HepG2 (cell line): ENCODE measurements around the gene POLR3E. TPM values are rescaled to one million over a fixed set of nuclear protein-coding genes. Genes with fewer than 3 reads are reported as not detected.

Experiments
- ATAC-seq: fragments of 200-7000 bp; cut with Tn5 transposase; 3 replicates; pipeline ENCODE4 v1.9.1; 2020; ENCODE audit warnings: mild to moderate bottlenecking, moderate library complexity
- BruUV-seq: library from RNA; stranded (reverse); fragments of 400-500 nt; replicated peaks from 2 replicates; lab custom pipeline; 2021; lab: Mats Ljungman, UMichigan
- CTCF ChIA-PET: fragments of 300-600 bp; formaldehyde crosslinking; extraction: SDS; loops from one replicate; lab custom pipeline; 2021; ENCODE audit warnings: low total read pairs, inconsistent platforms, low intra/inter-chr PET ratio; lab: Yijun Ruan, JAX
- POLR2A ChIA-PET: fragments of 350-600 bp; sonication (Branson Sonifier 250); formaldehyde crosslinking; loops from one replicate; lab custom pipeline; 2020; ENCODE audit warnings: antibody characterized with exemption, inconsistent platforms; lab: Yijun Ruan, JAX
- DNase-seq: peaks from one replicate; pipeline ENCODE4 v3.0.0-alpha.2; 2015; ENCODE audit warnings: low spot score
- FAIRE-seq: peaks from 3 replicates; lab custom pipeline; 2011; peaks lifted over from hg19 to GRCh38; lab: Jason Lieb, UNC
- H2AFZ ChIP-seq: one replicate; pipeline ENCODE4 v1.6.1; 2011; ENCODE audit warnings: low read length, inconsistent platforms
- H3K27ac ChIP-seq: fragments of 300-600 bp; 3 replicates; pipeline ENCODE4 v1.8.0; 2011; ENCODE audit warnings: mixed run types, mild to moderate bottlenecking, mixed read lengths, low read length, inconsistent platforms; ENCODE audit not compliant: insufficient read depth; ENCODE audit errors: extremely low read length
- H3K27me3 ChIP-seq, 2 experiments: fragments of 200-600 bp in 1 of 2; 2 replicates in 1 of 2; 3 replicates in 1 of 2; pipeline versions ENCODE4 v1.6.0 to v1.8.0; 2011; ENCODE audit warnings: low read length in 2 of 2, mild to moderate bottlenecking in 2 of 2, moderate library complexity in 2 of 2, inconsistent platforms in 1 of 2; ENCODE audit not compliant: insufficient read depth in 2 of 2, control insufficient read depth in 1 of 2
- H3K36me3 ChIP-seq, 2 experiments: fragments of 200-600 bp in 1 of 2; replicated peaks in 1 of 2; 2 replicates in 1 of 2; 3 replicates in 1 of 2; pipeline versions ENCODE4 v1.5.1 to v1.8.0; 2011; ENCODE audit warnings: low read length in 2 of 2, inconsistent platforms in 1 of 2; ENCODE audit not compliant: insufficient read depth in 2 of 2, control insufficient read depth in 1 of 2
- H3K4me1 ChIP-seq: 2 replicates; pipeline ENCODE4 v1.5.1; 2012; ENCODE audit warnings: low read length, inconsistent platforms; ENCODE audit not compliant: insufficient read depth
- H3K4me2 ChIP-seq: 2 replicates; pipeline ENCODE4 v1.6.0; 2011; ENCODE audit warnings: low read depth, low read length, inconsistent platforms
- H3K4me3 ChIP-seq, 3 experiments: fragments of 200-600 bp in 1 of 3; sonication (generic), shearing (Covaris generic) in 1 of 3; replicated peaks in 1 of 3; 2 replicates each; pipeline ENCODE4 v1.5.1; 2011 to 2016; ENCODE audit warnings: low read length in 3 of 3, inconsistent platforms in 2 of 3, low read depth in 2 of 3, mild to moderate bottlenecking in 2 of 3, control low read depth in 1 of 3, mixed read lengths in 1 of 3; ENCODE audit not compliant: insufficient read depth in 1 of 3
- H3K79me2 ChIP-seq: one replicate; pipeline ENCODE4 v1.6.1; 2011; ENCODE audit warnings: low read length, inconsistent platforms; ENCODE audit not compliant: insufficient read depth
- H3K9ac ChIP-seq: 2 replicates; pipeline ENCODE4 v1.6.0; 2011; ENCODE audit warnings: mild to moderate bottlenecking, low read depth, low read length, inconsistent platforms; ENCODE audit not compliant: insufficient read depth
- H3K9me3 ChIP-seq: 2 replicates; pipeline ENCODE4 v1.5.1; 2012; ENCODE audit warnings: mild to moderate bottlenecking, low read length
- H4K20me1 ChIP-seq: 2 replicates; pipeline ENCODE4 v1.6.0; 2011; ENCODE audit warnings: inconsistent platforms, mild to moderate bottlenecking, low read length, moderate library complexity; ENCODE audit not compliant: insufficient read depth
- CEBPG ChIP-seq: IDR thresholded peaks from 2 replicates; pipeline ENCODE4 v1.6.1; 2016
- HOMEZ ChIP-seq: IDR thresholded peaks from 2 replicates; pipeline ENCODE4 v1.6.1; 2016; ENCODE audit warnings: low read depth
- KDM5B ChIP-seq: sonication (generic); formaldehyde crosslinking; IDR thresholded peaks from 2 replicates; pipeline ENCODE4 v1.4.0; 2020; ENCODE audit warnings: missing genetic modification reagents, mild to moderate bottlenecking, borderline replicate concordance
- KIAA2018 ChIP-seq: sonication (generic); formaldehyde crosslinking; IDR thresholded peaks from 2 replicates; pipeline ENCODE4 v1.5.0; 2020; ENCODE audit warnings: mild to moderate bottlenecking, missing genetic modification reagents, borderline replicate concordance
- KLF12 ChIP-seq: sonication (generic); formaldehyde crosslinking; IDR thresholded peaks from 2 replicates; pipeline ENCODE4 v1.4.0; 2020; ENCODE audit warnings: missing genetic modification reagents, borderline replicate concordance
- MAF1 ChIP-seq: sonication (generic); formaldehyde crosslinking; IDR thresholded peaks from 2 replicates; pipeline ENCODE4 v1.5.0; 2020; ENCODE audit warnings: missing genetic modification reagents, borderline replicate concordance
- NFIC ChIP-seq: IDR thresholded peaks from 2 replicates; pipeline ENCODE4 v1.6.1; 2012; ENCODE audit warnings: mild to moderate bottlenecking, low read length, inconsistent platforms
- RBM22 ChIP-seq: fragments of 200-400 bp; formaldehyde crosslinking; optimal IDR thresholded peaks from 2 replicates; pipeline ENCODE3; 2017; ENCODE audit warnings: mild to moderate bottlenecking, low read length, moderate library complexity
- TCF12 ChIP-seq, 2 experiments: fragments of 450-650 bp in 1 of 2; sonication (generic) in 1 of 2; formaldehyde crosslinking in 1 of 2; IDR thresholded peaks; 2 replicates each; pipeline versions ENCODE4 v1.6.1 to v1.8.0; 2017 to 2022; ENCODE audit warnings: antibody characterized with exemption in 1 of 2, mild to moderate bottlenecking in 1 of 2, missing genetic modification reagents in 1 of 2, moderate library complexity in 1 of 2
- TOPORS ChIP-seq: sonication (generic); formaldehyde crosslinking; IDR thresholded peaks from 2 replicates; pipeline ENCODE4 v1.8.0; 2023; ENCODE audit warnings: mild to moderate bottlenecking, missing genetic modification reagents
- XBP1 ChIP-seq: sonication (generic); formaldehyde crosslinking; IDR thresholded peaks from 2 replicates; pipeline ENCODE4 v1.5.0; 2020; ENCODE audit warnings: missing genetic modification reagents
- ZMYM2 ChIP-seq: sonication (generic); formaldehyde crosslinking; IDR thresholded peaks from 2 replicates; pipeline ENCODE4 v1.8.0; 2022; ENCODE audit warnings: mild to moderate bottlenecking, missing genetic modification reagents
- ZNF343 ChIP-seq: sonication (generic); formaldehyde crosslinking; IDR thresholded peaks from 2 replicates; pipeline ENCODE4 v1.4.0; 2020; ENCODE audit warnings: mild to moderate bottlenecking, missing genetic modification reagents
- ZNF451 ChIP-seq: sonication (generic); formaldehyde crosslinking; IDR thresholded peaks from 2 replicates; pipeline ENCODE4 v1.5.0; 2020; ENCODE audit warnings: mild to moderate bottlenecking, missing genetic modification reagents
- ZNF576 ChIP-seq: sonication (generic); formaldehyde crosslinking; IDR thresholded peaks from 2 replicates; pipeline ENCODE4 v1.4.0; 2020; ENCODE audit warnings: mild to moderate bottlenecking, missing genetic modification reagents
- WGBS: methylation state at CpG from one replicate; pipeline ENCODE4 v1.1.6; 2017; ENCODE audit warnings: low lambda C conversion rate; 5-methylcytosine and 5-hydroxymethylcytosine counted together
- in situ Hi-C: cut with HindIII; loops from 2 replicates; pipeline ENCODE4 v1.10.0; 2017; ENCODE audit warnings: low pct_unique_long_range_greater_than_20kb; ENCODE audit not compliant: extremely low pct_ligation_motif_present
- intact Hi-C: fragments of 100-400 bp; cut with micrococcal nuclease; formaldehyde crosslinking; loops from one replicate; pipeline ENCODE4 v1.10.0; 2022; ENCODE audit not compliant: unreplicated experiment
- polyA plus RNA-seq, 8 experiments: library from polyadenylated mRNA; depleted of rRNA in 3 of 8; stranded (reverse) in 7 of 8; unstranded in 1 of 8; fragments of >200 nt; fragmentation: Illumina TruSeq in 4 of 8; extraction: Trizol in 4 of 8; gene quantifications; 2 replicates each; pipeline versions ENCODE4 v1.2.1 to v1.2.3, GENCODE V29; 2011 to 2016; ENCODE audit warnings: low read depth in 4 of 8, missing spikeins in 1 of 8, mixed read lengths in 1 of 8; ENCODE audit not compliant: insufficient read depth in 1 of 8
- total RNA-seq, 5 experiments: library from RNA; depleted of rRNA; stranded (reverse); fragments of >200 nt; fragmentation: Illumina TruSeq; extraction: Trizol; gene quantifications; 2 replicates each; pipeline ENCODE4 v1.2.3, GENCODE V29; 2016; ENCODE audit warnings: low read depth in 1 of 5

The POLR3E gene
- total and polyA plus RNA-seq, 2 of the 13 experiments (the other 11 are each of a cell fraction or from before 2014, with no cell fraction given) = 135 to 262 TPM

- TF ChIP-seq TCF12 (IDR thresholded peaks at IDR 0.05) (no peak), TCF12 (CRISPR knock-in tag; IDR thresholded peaks at IDR 0.05) (peak; percentile 19; the same call in 1 of the 2 replicates), RBM22 (peak; percentile 65), ZMYM2 (CRISPR knock-in tag) (no peak)
Measured at GRCh38 chr16:22322021-22322471, 24.8 kb downstream of the POLR3E start (continued).

GRCh38 chr16:22322741-22323140, 25.5 kb downstream of the POLR3E start:
- peaks cover 67 to 97% of the 10 kb centered on the region in 2 experiments for H3K36me3 ChIP-seq
- H3K27me3 ChIP-seq = no peaks in the 10 kb centered on the region
- intact Hi-C loops (loop anchor here (5.0 kb wide), 1 partner anchor 50 kb away; the partner anchor contains the start of gene CDR2), in situ Hi-C loops (no loop called here)
- H3K9me3 ChIP-seq = no peaks in the 10 kb centered on the region
- BruUV-seq = no TSS peak
- H3K9ac ChIP-seq = no peak overlapping the region
- no peaks in the 10 kb centered on the region for H3K4me1 ChIP-seq
- DNase-seq = no peak
- H4K20me1 ChIP-seq = peaks cover 27% of the 10 kb centered on the region; the same call in 1 of the 2 replicates
- ChIA-PET POLR2A (no interaction called here), CTCF (no interaction called here)
- FAIRE-seq = no peak
- H2AFZ ChIP-seq = no peak overlapping the region
- ATAC-seq = no peak
- WGBS = 95% methylated on average over 17 of the region's 17 CpGs
- peaks cover 14% of the 10 kb centered on the region for H3K79me2 ChIP-seq
- H3K27ac ChIP-seq = no peak overlapping the region
- H3K4me2 ChIP-seq = no peak overlapping the region
- no peak overlapping the region for H3K4me3 ChIP-seq
- TF ChIP-seq KDM5B (CRISPR knock-in tag) (no peak), ZNF576 (CRISPR knock-in tag) (no peak), XBP1 (CRISPR knock-in tag) (no peak), NFIC (no peak), KLF12 (CRISPR knock-in tag) (no peak), MAF1 (CRISPR knock-in tag) (no peak), ZNF343 (no peak), ZNF451 (CRISPR knock-in tag) (no peak), KIAA2018 (CRISPR knock-in tag) (no peak), TOPORS (no peak), CEBPG (CRISPR knock-in tag) (no peak), HOMEZ (CRISPR knock-in tag) (no peak)
